Fibroblast of lung (primary cell): ENCODE measurements around the gene ZFPM1. TPM values are rescaled to one million over a fixed set of nuclear protein-coding genes. Genes with fewer than 3 reads are reported as not detected.

Source experiments
- DNase-seq, 2 donors: peaks; one replicate each; pipeline versions ENCODE4 v3.0.0 to v3.0.0-alpha.2; 2010; ENCODE audit warnings: low read depth in 2 of 2
- H2AFZ ChIP-seq: 2 replicates; pipeline ENCODE4 v1.5.1; 2012; ENCODE audit warnings: low read length, control low read depth, inconsistent platforms
- H3K27ac ChIP-seq: 2 replicates; pipeline ENCODE4 v1.5.1; 2011; ENCODE audit warnings: low read length, control low read depth; ENCODE audit not compliant: insufficient read depth
- H3K27me3 ChIP-seq: 2 replicates; pipeline ENCODE4 v1.5.1; 2011; ENCODE audit warnings: mild to moderate bottlenecking, low read length; ENCODE audit not compliant: control insufficient read depth, insufficient read depth
- H3K36me3 ChIP-seq: 2 replicates; pipeline ENCODE4 v1.5.1; 2011; ENCODE audit warnings: low read length; ENCODE audit not compliant: control insufficient read depth, insufficient read depth
- H3K4me1 ChIP-seq: 2 replicates; pipeline ENCODE4 v1.5.1; 2011; ENCODE audit warnings: low read length; ENCODE audit not compliant: control insufficient read depth, insufficient read depth; ENCODE audit errors: extremely low read depth
- H3K4me2 ChIP-seq: 2 replicates; pipeline ENCODE4 v1.5.1; 2011; ENCODE audit warnings: low read length, control low read depth; ENCODE audit not compliant: insufficient read depth; ENCODE audit errors: extremely low read depth
- H3K4me3 ChIP-seq, 4 experiments: fragments of 200-600 bp in 1 of 4; sonication (generic) in 1 of 4; replicated peaks in 1 of 4; 2 replicates each; pipeline ENCODE4 v1.5.1; 2011 to 2016; ENCODE audit warnings: low read length in 4 of 4, low read depth in 3 of 4, mild to moderate bottlenecking in 3 of 4, control low read depth in 2 of 4, inconsistent platforms in 1 of 4, mixed read lengths in 1 of 4; ENCODE audit not compliant: insufficient read depth in 1 of 4; ENCODE audit errors: control extremely low read depth in 1 of 4
- H3K79me2 ChIP-seq: 2 replicates; pipeline ENCODE4 v1.5.1; 2012; ENCODE audit warnings: mild to moderate bottlenecking, low read length, inconsistent platforms; ENCODE audit not compliant: control insufficient read depth, insufficient read depth
- H3K9ac ChIP-seq: 2 replicates; pipeline ENCODE4 v1.5.1; 2011; ENCODE audit warnings: mild to moderate bottlenecking, low read length, control low read depth; ENCODE audit not compliant: insufficient read depth
- H3K9me3 ChIP-seq: 2 replicates; pipeline ENCODE4 v1.5.1; 2012; ENCODE audit warnings: low read depth, low read length; ENCODE audit not compliant: control insufficient read depth, insufficient read depth
- H4K20me1 ChIP-seq: 2 replicates; pipeline ENCODE4 v1.5.1; 2011; ENCODE audit warnings: low read length; ENCODE audit not compliant: control insufficient read depth, insufficient read depth; ENCODE audit errors: extremely low read depth
- CTCF ChIP-seq, 2 donors: IDR thresholded peaks in 1 of 2; conservative IDR thresholded peaks in 1 of 2; 1 replicate in 1 of 2; 2 replicates in 1 of 2; pipeline ENCODE4 v1.5.1; 2011 to 2012; ENCODE audit warnings: low read length in 2 of 2, control low read depth in 1 of 2, inconsistent platforms in 1 of 2, low read depth in 1 of 2, mild to moderate bottlenecking in 1 of 2
- EZH2 ChIP-seq: IDR thresholded peaks from 2 replicates; pipeline ENCODE4 v1.5.1; 2012; ENCODE audit warnings: low read length, control low read depth, mild to moderate bottlenecking; ENCODE audit errors: missing control alignments
- polyA plus RNA-seq, 2 donors: library from polyadenylated mRNA; depleted of rRNA in 1 of 2; stranded (reverse) in 1 of 2; unstranded in 1 of 2; fragments of >200 nt; gene quantifications; 2 replicates each; pipeline ENCODE4 v1.2.1, GENCODE V29; 2011 to 2012; ENCODE audit warnings: missing spikeins in 1 of 2
- total RNA-seq: library from RNA; depleted of rRNA; stranded (reverse); fragments of >200 nt; gene quantifications from 2 replicates; pipeline ENCODE4 v1.2.1, GENCODE V29; 2014

The ZFPM1 gene
- total and polyA plus RNA-seq, 2 donors (not counting 1 experiment from before 2014, with no cell fraction given): 0.27 to 1.7 TPM

DNA sequence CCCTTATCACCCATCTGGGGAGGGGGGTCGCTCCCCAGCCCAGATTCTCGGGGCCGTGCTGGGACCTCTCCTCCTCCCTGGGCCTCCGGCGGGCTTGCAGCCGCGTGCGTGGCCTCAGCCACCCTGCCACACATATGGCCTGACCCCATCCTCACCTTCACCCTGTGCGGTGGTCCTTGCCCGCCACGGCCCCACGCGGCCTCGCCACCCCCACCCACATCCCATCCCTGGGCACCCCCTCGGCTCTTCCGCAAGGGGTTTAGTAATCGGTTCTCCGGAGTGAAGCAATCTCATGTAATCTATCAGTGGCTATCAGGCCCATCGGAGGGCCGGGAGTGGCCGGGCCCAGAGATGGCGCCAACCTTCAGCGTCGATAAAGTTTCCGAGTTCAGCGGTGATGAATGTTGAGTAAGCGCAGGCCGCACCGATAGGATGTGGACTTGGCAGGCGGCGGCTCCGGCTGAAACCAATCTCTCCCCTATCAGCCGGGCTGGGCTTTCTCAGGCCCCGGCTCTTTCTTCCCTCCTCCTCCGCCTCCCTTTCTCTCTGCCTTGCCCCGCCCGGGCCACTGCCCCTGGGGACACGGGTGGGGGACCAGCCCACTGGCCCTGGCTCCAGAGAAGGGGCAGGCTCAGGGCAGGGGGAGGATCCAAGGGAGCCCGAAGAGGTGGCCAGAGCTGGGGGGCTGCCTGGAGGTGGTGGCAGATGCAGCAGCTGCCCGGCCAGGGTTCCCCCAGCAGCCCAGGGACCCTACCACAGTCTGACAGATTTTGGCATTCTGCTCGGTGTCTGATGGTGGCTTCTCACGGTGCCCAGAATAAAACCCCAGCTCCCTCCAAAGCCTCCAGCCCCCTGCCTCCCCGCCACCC, 20.8 kb downstream of the ZFPM1 start:
- Histone ChIP-seq H4K20me1 (no peaks in the 10 kb centered on the region), H3K4me3 (no peak overlapping the region), H3K79me2 (no peaks in the 10 kb centered on the region), H3K9ac (no peak overlapping the region), H3K27ac (peak overlapping the region; percentile 61), H3K9me3 (no peaks in the 10 kb centered on the region), H3K27me3 (no peaks in the 10 kb centered on the region), H3K4me1 (no peaks in the 10 kb centered on the region), H2AFZ (no peak overlapping the region), H3K36me3 (no peaks in the 10 kb centered on the region), H3K4me2 (no peak overlapping the region)
- TF ChIP-seq EZH2: no peak
- TF ChIP-seq CTCF (conservative IDR thresholded peaks at IDR 0.05 in 1 of 2, IDR thresholded peaks at IDR 0.05 in 1 of 2; ENCODE audit: low read depth in 1 of 2, low read length in 2 of 2): no peak
- DNase-seq: peak; percentile 57 to 67

- Histone ChIP-seq H2AFZ (no peak overlapping the region), H3K27ac (no peak overlapping the region), H3K4me2 (no peak overlapping the region), H4K20me1 (no peaks in the 10 kb centered on the region), H3K79me2 (no peaks in the 10 kb centered on the region), H3K4me1 (no peaks in the 10 kb centered on the region), H3K9ac (no peak overlapping the region), H3K27me3 (no peaks in the 10 kb centered on the region), H3K4me3 (no peak overlapping the region), H3K36me3 (no peaks in the 10 kb centered on the region), H3K9me3 (no peaks in the 10 kb centered on the region)
- DNase-seq: no peak
- TF ChIP-seq CTCF (conservative IDR thresholded peaks at IDR 0.05 in 1 of 2, IDR thresholded peaks at IDR 0.05 in 1 of 2; ENCODE audit: low read depth in 1 of 2, low read length in 2 of 2) (no peak), EZH2 (no peak)
Observed at GRCh38 chr16:88475037-88475436, 22.0 kb downstream of the ZFPM1 start.

- Histone ChIP-seq H4K20me1 (no peaks in the 10 kb centered on the region), H2AFZ (no peak overlapping the region), H3K9me3 (no peaks in the 10 kb centered on the region), H3K79me2 (no peaks in the 10 kb centered on the region), H3K4me2 (no peak overlapping the region), H3K4me3 (no peak overlapping the region), H3K27me3 (no peaks in the 10 kb centered on the region), H3K36me3 (no peaks in the 10 kb centered on the region), H3K27ac (no peak overlapping the region), H3K9ac (no peak overlapping the region), H3K4me1 (no peaks in the 10 kb centered on the region)
- no peak for DNase-seq
- TF ChIP-seq EZH2 (no peak), CTCF (conservative IDR thresholded peaks at IDR 0.05 in 1 of 2, IDR thresholded peaks at IDR 0.05 in 1 of 2; ENCODE audit: low read depth in 1 of 2, low read length in 2 of 2) (no peak)
Observed at GRCh38 chr16:88476203-88476602, 23.1 kb downstream of the ZFPM1 start.
